ENCODE measurements around the gene MYRFL. TPM values are rescaled to one million over a fixed set of nuclear protein-coding genes. Genes with fewer than 3 reads are reported as not detected.

The MYRFL gene
- total and polyA plus RNA-seq, 12 donors: 0.10 to 0.51 (median 0.30) TPM; not detected in 4

GRCh38 chr12:69872804-69873203 lies 47.8 kb downstream of the MYRFL start:
- Histone ChIP-seq H3K4me1 (peaks cover 0 to 12% (median 0%) of the 10 kb centered on the region in 9 donors), H3K27ac (no peak overlapping the region), H3K27me3 (no peaks in the 10 kb centered on the region), H3K9me3 (no peaks in the 10 kb centered on the region), H3K36me3 (no peaks in the 10 kb centered on the region), H3K4me3 (no peak overlapping the region)
- WGBS, 2 donors: 63 to 74% methylated on average over 3 of the region's 3 CpGs
- ATAC-seq (no peak), DNase-seq (no peak)
- TF ChIP-seq CTCF (IDR thresholded peaks at IDR 0.05): no peak
- intact Hi-C loops (cut with DNase I): loop anchor here in 2 of 10 donors (10.0 kb wide), 2 partner anchors 702 to 982 kb away; no protein-coding TSS in a partner anchor

- Histone ChIP-seq H3K4me3 (no peak overlapping the region), H3K27me3 (no peaks in the 10 kb centered on the region), H3K27ac (no peak overlapping the region), H3K9me3 (no peaks in the 10 kb centered on the region), H3K36me3 (no peaks in the 10 kb centered on the region), H3K4me1 (peaks cover 0 to 12% (median 0%) of the 10 kb centered on the region in 9 donors)
- intact Hi-C loops (cut with DNase I): loop anchor here in 2 of 10 donors (10.0 kb wide), 2 partner anchors 701 to 981 kb away; no protein-coding TSS in a partner anchor
- 63 to 78% methylated on average over 2 of the region's 2 CpGs for WGBS, 2 donors
- TF ChIP-seq CTCF (IDR thresholded peaks at IDR 0.05): no peak
- DNase-seq (no peak), ATAC-seq (no peak)
Observed at GRCh38 chr12:69873429-69873828, 48.4 kb downstream of the MYRFL start.

GRCh38 chr12:69874606-69875005 lies 49.6 kb downstream of the MYRFL start:
- H3K4me3 ChIP-seq: no peak overlapping the region
- peaks cover 0 to 20% (median 4%) of the 10 kb centered on the region in 9 donors for H3K4me1 ChIP-seq
- DNase-seq (no peak), ATAC-seq (no peak)
- H3K9me3 ChIP-seq: no peaks in the 10 kb centered on the region
- H3K36me3 ChIP-seq: no peaks in the 10 kb centered on the region
- 57 to 69% methylated on average over 1 of the region's 1 CpG for WGBS, 2 donors
- intact Hi-C loops (cut with DNase I): loop anchor here in 5 of 10 donors (5.0 to 10.0 kb wide), 5 partner anchors 700 to 980 kb away; no protein-coding TSS in a partner anchor
- TF ChIP-seq CTCF (IDR thresholded peaks at IDR 0.05): no peak
- no peak overlapping the region for H3K27ac ChIP-seq
- H3K27me3 ChIP-seq: no peaks in the 10 kb centered on the region

GRCh38 chr12:69875416-69875935 lies 50.4 kb downstream of the MYRFL start:
- peaks cover 0 to 22% (median 4%) of the 10 kb centered on the region in 9 donors for H3K4me1 ChIP-seq
- TF ChIP-seq CTCF (IDR thresholded peaks at IDR 0.05): no peak
- H3K36me3 ChIP-seq: no peaks in the 10 kb centered on the region
- DNase-seq (no peak), ATAC-seq (no peak)
- no peaks in the 10 kb centered on the region for H3K27me3 ChIP-seq
- no peak overlapping the region for H3K4me3 ChIP-seq
- 80 to 82% methylated on average over 11 of the region's 11 CpGs for WGBS, 2 donors
- no peak overlapping the region for H3K27ac ChIP-seq
- H3K9me3 ChIP-seq: no peaks in the 10 kb centered on the region
- intact Hi-C loops (cut with DNase I): loop anchor here in 5 of 10 donors (5.0 to 10.0 kb wide), 5 partner anchors 699 to 979 kb away; no protein-coding TSS in a partner anchor

All from heart right ventricle (tissue), 16 donors.